DOHH2 (cell line): Measurements from ENCODE around the gene SLC25A22.

ENCODE experiments used
- H3F3A ChIP-seq: fragments of 200-600 bp; sonication (generic), shearing (Covaris generic); 2 replicates; pipeline ENCODE4 v1.6.0; 2016; ENCODE audit warnings: antibody characterized with exemption, mild to moderate bottlenecking; ENCODE audit not compliant: control insufficient read depth, insufficient read depth
- H3K27ac ChIP-seq: fragments of 200-600 bp; sonication (generic); 2 replicates; pipeline ENCODE4 v1.5.1; 2014; ENCODE audit warnings: low read depth, mild to moderate bottlenecking, low read length, moderate library complexity
- H3K27me3 ChIP-seq: fragments of 200-600 bp; sonication (generic); 2 replicates; pipeline ENCODE4 v1.6.1; 2014; ENCODE audit warnings: mild to moderate bottlenecking, low read length, mixed read lengths; ENCODE audit not compliant: control insufficient read depth
- H3K36me3 ChIP-seq: fragments of 200-600 bp; sonication (generic); 2 replicates; pipeline ENCODE4 v1.6.1; 2014; ENCODE audit warnings: mild to moderate bottlenecking, low read length, moderate library complexity, mixed read lengths; ENCODE audit not compliant: control insufficient read depth
- H3K4me1 ChIP-seq: fragments of 200-600 bp; sonication (generic); 2 replicates; pipeline ENCODE4 v1.6.1; 2014; ENCODE audit warnings: mild to moderate bottlenecking, low read length, mixed read lengths; ENCODE audit not compliant: control insufficient read depth
- H3K4me2 ChIP-seq: fragments of 200-600 bp; sonication (generic); 2 replicates; pipeline ENCODE4 v1.6.0; 2014; ENCODE audit warnings: mild to moderate bottlenecking, low read length, moderate library complexity
- H3K4me3 ChIP-seq: fragments of 200-600 bp; sonication (generic); 2 replicates; pipeline ENCODE4 v1.5.1; 2014; ENCODE audit warnings: mild to moderate bottlenecking, low read length, mixed read lengths
- H3K79me2 ChIP-seq: fragments of 200-600 bp; sonication (generic); 2 replicates; pipeline ENCODE4 v1.6.1; 2014; ENCODE audit warnings: mild to moderate bottlenecking, low read length, mixed read lengths; ENCODE audit not compliant: control insufficient read depth
- H3K9me2 ChIP-seq: fragments of 200-600 bp; sonication (generic); replicated peaks from 2 replicates; pipeline ENCODE4 v1.6.1; 2014; ENCODE audit warnings: mild to moderate bottlenecking, low read length, mixed read lengths; ENCODE audit not compliant: control insufficient read depth
- H3K9me3 ChIP-seq: fragments of 200-600 bp; sonication (generic); 2 replicates; pipeline ENCODE4 v1.6.1; 2014; ENCODE audit warnings: antibody characterized with exemption, low read length, mixed read lengths; ENCODE audit not compliant: control insufficient read depth, insufficient read depth
- H4K20me1 ChIP-seq: fragments of 200-600 bp; sonication (generic); 2 replicates; pipeline ENCODE4 v1.6.0; 2014; ENCODE audit warnings: low read depth, mild to moderate bottlenecking, antibody characterized with exemption, low read length, moderate library complexity; ENCODE audit not compliant: control insufficient read depth, insufficient read depth
- EZH2phosphoT487 ChIP-seq: fragments of 200-600 bp; sonication (generic); IDR thresholded peaks from 2 replicates; pipeline ENCODE4 v1.6.1; 2017; ENCODE audit warnings: borderline replicate concordance, mild to moderate bottlenecking, antibody characterized with exemption, low read length, moderate library complexity, mixed read lengths
- TF ChIP-seq, protein P1 (sequence below): fragments of 200-600 bp; sonication (generic); IDR thresholded peaks from one replicate; pipeline ENCODE4 v1.5.1; 2014; ENCODE audit warnings: antibody characterized with exemption, mild to moderate bottlenecking, low read depth, low read length; ENCODE audit not compliant: poor library complexity, severe bottlenecking

The SLC25A22 gene

GRCh38 chr11:766106-766935 lies 31.8 kb downstream of the SLC25A22 start:
- no peaks in the 10 kb centered on the region for H3K9me2 ChIP-seq
- H3K27ac ChIP-seq, result no peak overlapping the region
- no peaks in the 10 kb centered on the region; the same call in 1 of the 2 replicates for H3K79me2 ChIP-seq
- H3K4me1 ChIP-seq, result no peaks in the 10 kb centered on the region
- no peak for TF ChIP-seq EZH2phosphoT487
- TF ChIP-seq, protein P1, sequence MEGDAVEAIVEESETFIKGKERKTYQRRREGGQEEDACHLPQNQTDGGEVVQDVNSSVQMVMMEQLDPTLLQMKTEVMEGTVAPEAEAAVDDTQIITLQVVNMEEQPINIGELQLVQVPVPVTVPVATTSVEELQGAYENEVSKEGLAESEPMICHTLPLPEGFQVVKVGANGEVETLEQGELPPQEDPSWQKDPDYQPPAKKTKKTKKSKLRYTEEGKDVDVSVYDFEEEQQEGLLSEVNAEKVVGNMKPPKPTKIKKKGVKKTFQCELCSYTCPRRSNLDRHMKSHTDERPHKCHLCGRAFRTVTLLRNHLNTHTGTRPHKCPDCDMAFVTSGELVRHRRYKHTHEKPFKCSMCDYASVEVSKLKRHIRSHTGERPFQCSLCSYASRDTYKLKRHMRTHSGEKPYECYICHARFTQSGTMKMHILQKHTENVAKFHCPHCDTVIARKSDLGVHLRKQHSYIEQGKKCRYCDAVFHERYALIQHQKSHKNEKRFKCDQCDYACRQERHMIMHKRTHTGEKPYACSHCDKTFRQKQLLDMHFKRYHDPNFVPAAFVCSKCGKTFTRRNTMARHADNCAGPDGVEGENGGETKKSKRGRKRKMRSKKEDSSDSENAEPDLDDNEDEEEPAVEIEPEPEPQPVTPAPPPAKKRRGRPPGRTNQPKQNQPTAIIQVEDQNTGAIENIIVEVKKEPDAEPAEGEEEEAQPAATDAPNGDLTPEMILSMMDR, result no peak
- no peak overlapping the region for H3K4me3 ChIP-seq
- H3F3A ChIP-seq, result peaks cover 12% of the 10 kb centered on the region
- H3K9me3 ChIP-seq, result no peaks in the 10 kb centered on the region
- no peak overlapping the region for H3K4me2 ChIP-seq
- peaks cover 7% of the 10 kb centered on the region; the same call in 1 of the 2 replicates for H4K20me1 ChIP-seq
- H3K27me3 ChIP-seq, result no peaks in the 10 kb centered on the region
- peaks cover 74% of the 10 kb centered on the region for H3K36me3 ChIP-seq

DNA sequence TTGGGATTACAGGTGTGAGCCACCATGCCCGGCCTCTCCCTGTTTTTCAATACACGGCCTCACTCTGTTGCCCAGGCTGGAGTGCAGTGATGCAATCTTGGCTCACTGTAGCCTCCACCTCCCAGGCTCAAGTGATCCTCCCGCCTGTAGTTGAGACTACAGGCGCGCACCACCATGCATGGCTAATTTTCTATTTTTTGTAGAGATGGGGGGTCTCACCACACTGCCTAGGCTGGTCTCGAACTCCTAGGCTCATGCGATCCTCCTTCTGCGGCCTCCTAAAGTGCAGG lies 32.3 kb downstream of the SLC25A22 start:
- Histone ChIP-seq H3K4me1 (no peaks in the 10 kb centered on the region), H3K36me3 (peaks cover 70% of the 10 kb centered on the region), H3K9me2 (no peaks in the 10 kb centered on the region), H3K27me3 (no peaks in the 10 kb centered on the region), H3K79me2 (no peaks in the 10 kb centered on the region; the same call in 1 of the 2 replicates), H3K4me3 (no peak overlapping the region), H3K27ac (no peak overlapping the region), H4K20me1 (0 out of 2 replicates have a peak, but pooled peaks cover 7% of the 10 kb centered on the region), H3K9me3 (no peaks in the 10 kb centered on the region), H3F3A (peaks cover 13% of the 10 kb centered on the region), H3K4me2 (no peak overlapping the region)
- no peak for TF ChIP-seq EZH2phosphoT487
- TF ChIP-seq, protein P1, result no peak

DNA sequence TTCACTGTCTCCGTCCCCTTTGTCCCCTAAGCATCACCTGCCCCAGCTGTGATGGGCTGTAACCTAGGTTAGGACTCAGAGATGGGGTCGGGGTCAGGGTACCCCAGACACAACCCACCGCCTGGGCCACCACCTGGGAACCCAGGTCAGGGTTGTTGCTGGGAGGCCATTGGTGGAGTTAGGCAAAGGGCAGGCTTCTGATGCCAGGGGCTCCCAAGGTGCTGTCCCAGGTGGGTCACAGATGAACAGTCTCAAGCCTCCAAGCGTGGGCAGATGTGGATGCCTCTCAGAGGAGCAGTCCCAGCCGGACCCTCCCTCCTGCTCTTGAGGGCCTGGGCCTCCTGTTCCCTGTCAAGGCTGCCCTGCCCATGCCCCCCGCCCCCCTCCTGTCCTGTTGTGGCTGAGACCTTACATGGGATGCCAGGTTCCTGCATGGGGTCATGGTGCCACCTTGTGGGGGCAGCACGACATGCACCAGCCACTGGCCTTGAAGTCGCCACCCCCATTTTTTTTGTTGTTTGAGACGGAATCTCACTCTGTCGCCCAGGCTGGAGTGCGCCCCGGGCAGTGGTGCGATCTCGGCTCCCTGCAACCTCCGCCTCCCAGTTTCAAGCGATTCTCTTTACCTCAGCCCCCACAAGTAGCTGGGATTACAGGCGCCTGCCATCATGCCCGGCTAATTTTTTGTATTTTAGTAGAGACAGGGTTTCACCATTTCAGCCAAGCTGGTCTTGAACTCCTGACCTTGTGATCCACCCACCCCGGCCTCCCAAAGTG lies 32.9 kb downstream of the SLC25A22 start:
- Histone ChIP-seq H3K27me3 (no peaks in the 10 kb centered on the region), H3F3A (peaks cover 13% of the 10 kb centered on the region), H3K79me2 (no peaks in the 10 kb centered on the region; the same call in 1 of the 2 replicates), H3K4me1 (no peaks in the 10 kb centered on the region), H4K20me1 (0 out of 2 replicates have a peak, but pooled peaks cover 7% of the 10 kb centered on the region), H3K36me3 (peaks cover 66% of the 10 kb centered on the region), H3K4me3 (no peak overlapping the region), H3K9me3 (no peaks in the 10 kb centered on the region), H3K4me2 (no peak overlapping the region), H3K9me2 (no peaks in the 10 kb centered on the region), H3K27ac (no peak overlapping the region)
- no peak for TF ChIP-seq EZH2phosphoT487
- TF ChIP-seq, protein P1, result peak; percentile 72
